HCT116 (cell line): ENCODE data around the gene MAP4. TPM values are rescaled to one million over a fixed set of nuclear protein-coding genes. Genes with fewer than 3 reads are reported as not detected.

Source experiments
- ATAC-seq: fragments of 200-7000 bp; cut with Tn5 transposase; 2 replicates; pipeline ENCODE4 v1.9.1; 2020; ENCODE audit warnings: mild to moderate bottlenecking, moderate library complexity
- BruUV-seq: library from RNA; stranded (reverse); fragments of 400-500 nt; replicated peaks from 2 replicates; lab custom pipeline; 2021; lab: Mats Ljungman, UMichigan
- CTCF ChIA-PET: fragments of 300-600 bp; sonication (Branson Sonifier 250); formaldehyde crosslinking; loops from one replicate; lab custom pipeline; 2021; ENCODE audit warnings: antibody characterized with exemption; lab: Charles Lee
- POLR2A ChIA-PET: fragments of 300-600, 350-600 bp; sonication (Branson Sonifier 250); formaldehyde crosslinking; loops from one replicate; lab custom pipeline; 2021; ENCODE audit warnings: antibody characterized with exemption; lab: Charles Lee
- RAD21 ChIA-PET, 2 experiments: fragments of 300-600 bp; sonication (Branson Sonifier 250); formaldehyde crosslinking; loops; one replicate each; lab custom pipeline; 2023; ENCODE audit warnings: low total read pairs in 2 of 2; ENCODE audit not compliant: uncharacterized antibody in 2 of 2, unreplicated experiment in 2 of 2, low non-redundant PET in 1 of 2; lab: Charles Lee
- DNase-seq: peaks from one replicate; pipeline ENCODE4 v3.0.0-alpha.2; 2010; ENCODE audit warnings: low read depth, low spot score
- H2AFZ ChIP-seq: fragments of 200-600 bp; shearing (Covaris generic), sonication (generic); 2 replicates; pipeline ENCODE4 v1.6.1; 2017; ENCODE audit warnings: low read depth, mixed run types, mixed read lengths, antibody characterized with exemption, low read length; ENCODE audit not compliant: poor library complexity, severe bottlenecking
- H3K27ac ChIP-seq: 2 replicates; pipeline ENCODE4 v1.5.1; 2012; ENCODE audit warnings: low read depth, low read length
- H3K27me3 ChIP-seq: fragments of 200-600 bp; sonication (generic); 2 replicates; pipeline ENCODE4 v1.6.1; 2016; ENCODE audit warnings: mixed run types, low read length, mixed read lengths; ENCODE audit not compliant: insufficient read depth
- H3K36me3 ChIP-seq, 2 experiments: fragments of 200-500 bp in 1 of 2; fragments of 200-600 bp in 1 of 2; sonication (Bioruptor generic) in 1 of 2; sonication (generic) in 1 of 2; 2 replicates each; pipeline versions ENCODE4 v1.5.1 to v1.6.1; 2014 to 2016; ENCODE audit warnings: low read length in 2 of 2, inconsistent platforms in 1 of 2, mixed read lengths in 1 of 2, mixed run types in 1 of 2; ENCODE audit not compliant: insufficient read depth in 2 of 2, control insufficient read depth in 1 of 2
- H3K4me1 ChIP-seq, 2 experiments: fragments of 200-600 bp in 1 of 2; sonication (generic) in 1 of 2; 2 replicates each; pipeline versions ENCODE4 v1.5.1 to v1.6.1; 2012 to 2017; ENCODE audit warnings: low read length in 2 of 2, inconsistent platforms in 1 of 2, mild to moderate bottlenecking in 1 of 2, mixed read lengths in 1 of 2, mixed run types in 1 of 2, moderate library complexity in 1 of 2; ENCODE audit not compliant: insufficient read depth in 2 of 2, control insufficient read depth in 1 of 2
- H3K4me2 ChIP-seq: fragments of 200-600 bp; sonication (generic); 2 replicates; pipeline ENCODE4 v1.6.1; 2017; ENCODE audit warnings: mixed run types, low read length, mixed read lengths
- H3K4me3 ChIP-seq, 2 experiments: fragments of 200-600 bp in 1 of 2; sonication (generic) in 1 of 2; replicated peaks in 1 of 2; 2 replicates each; pipeline ENCODE4 v1.5.1; 2011 to 2016; ENCODE audit warnings: low read length in 2 of 2, control low read depth in 1 of 2, low read depth in 1 of 2, mild to moderate bottlenecking in 1 of 2, mixed read lengths in 1 of 2, mixed run types in 1 of 2
- H3K79me2 ChIP-seq: fragments of 200-600 bp; sonication (generic); 2 replicates; pipeline ENCODE4 v1.6.1; 2017; ENCODE audit warnings: mild to moderate bottlenecking, mixed run types, low read length, moderate library complexity, mixed read lengths; ENCODE audit not compliant: insufficient read depth
- H3K9ac ChIP-seq: fragments of 200-600 bp; sonication (generic); 2 replicates; pipeline ENCODE4 v1.6.1; 2016; ENCODE audit warnings: low read length, mixed read lengths
- H3K9me2 ChIP-seq: fragments of 200-600 bp; sonication (generic), shearing (Covaris generic); 2 replicates; pipeline ENCODE4 v1.6.1; 2017; ENCODE audit warnings: mixed run types, mild to moderate bottlenecking, moderate library complexity; ENCODE audit not compliant: insufficient read depth
- H3K9me3 ChIP-seq, 2 experiments: fragments of 200-500 bp in 1 of 2; fragments of 200-600 bp in 1 of 2; sonication (Bioruptor generic) in 1 of 2; sonication (generic) in 1 of 2; 2 replicates each; pipeline ENCODE4 v1.6.1; 2014 to 2017; ENCODE audit warnings: low read length in 2 of 2, mixed read lengths in 2 of 2, inconsistent platforms in 1 of 2, low read depth in 1 of 2, mild to moderate bottlenecking in 1 of 2, mixed run types in 1 of 2, moderate library complexity in 1 of 2; ENCODE audit not compliant: control insufficient read depth in 1 of 2, insufficient read depth in 1 of 2
- H4K20me1 ChIP-seq: fragments of 200-600 bp; sonication (generic), shearing (Covaris generic); 2 replicates; pipeline ENCODE4 v1.6.1; 2017; ENCODE audit warnings: mixed run types, mild to moderate bottlenecking, moderate library complexity; ENCODE audit not compliant: insufficient read depth
- CTCF ChIP-seq, 3 experiments: fragments of 200-600 bp in 1 of 3; sonication (generic) in 1 of 3; IDR thresholded peaks in 2 of 3; conservative IDR thresholded peaks in 1 of 3; 2 replicates each; pipeline ENCODE4 v1.5.1; 2012 to 2017; ENCODE audit warnings: low read depth in 2 of 3, low read length in 2 of 3, antibody characterized with exemption in 1 of 3, borderline replicate concordance in 1 of 3, control low read depth in 1 of 3, mild to moderate bottlenecking in 1 of 3, mixed read lengths in 1 of 3, mixed run types in 1 of 3, moderate library complexity in 1 of 3; ENCODE audit not compliant: insufficient read depth in 1 of 3
- EZH2 ChIP-seq: fragments of 200-600 bp; sonication (generic); IDR thresholded peaks from 2 replicates; pipeline ENCODE4 v1.6.1; 2017; ENCODE audit warnings: antibody characterized with exemption, mixed run types
- EZH2phosphoT487 ChIP-seq: fragments of 200-600 bp; IDR thresholded peaks from 2 replicates; pipeline ENCODE4 v1.6.1; 2018; ENCODE audit warnings: antibody characterized with exemption, borderline replicate concordance
- FOSL1 ChIP-seq: IDR thresholded peaks from 2 replicates; pipeline ENCODE4 v1.6.1; 2012; ENCODE audit warnings: low read depth
- JUND ChIP-seq: IDR thresholded peaks from 2 replicates; pipeline ENCODE4 v1.6.1; 2012
- MAX ChIP-seq: IDR thresholded peaks from 2 replicates; pipeline ENCODE4 v1.6.1; 2012
- POLR2AphosphoS5 ChIP-seq: IDR thresholded peaks from 2 replicates; pipeline ENCODE4 v1.6.1; 2011; ENCODE audit warnings: mild to moderate bottlenecking, low read depth, low read length, moderate library complexity
- REST ChIP-seq: IDR thresholded peaks from 2 replicates; pipeline ENCODE4 v1.6.1; 2012; ENCODE audit warnings: low read depth
- SP1 ChIP-seq: IDR thresholded peaks from 2 replicates; pipeline ENCODE4 v1.6.1; 2012; ENCODE audit warnings: low read depth
- YY1 ChIP-seq: IDR thresholded peaks from 2 replicates; pipeline ENCODE4 v1.6.1; 2011; ENCODE audit warnings: low read length, low read depth, moderate library complexity, mild to moderate bottlenecking; ENCODE audit not compliant: insufficient replicate concordance; ENCODE audit errors: extremely low read depth
- ZFX ChIP-seq: fragments of 450-650 bp; IDR thresholded peaks from 2 replicates; pipeline ENCODE4 v1.6.1; 2017
- ZNF274 ChIP-seq: fragments of 200-500 bp; sonication (Bioruptor generic); IDR thresholded peaks from 2 replicates; pipeline ENCODE4 v1.6.1; 2014; ENCODE audit warnings: mild to moderate bottlenecking, low read depth, low read length, inconsistent platforms
- intact Hi-C: fragments of 100-400 bp; cut with micrococcal nuclease; formaldehyde crosslinking; loops from 2 replicates; pipeline ENCODE4 v1.10.0; 2022
- total RNA-seq: library from RNA; stranded (reverse); gene quantifications from one replicate; pipeline ENCODE4 v1.2.1, GENCODE V29; 2021; ENCODE audit not compliant: unreplicated experiment
- TF ChIP-seq, protein P1 (sequence below): IDR thresholded peaks from 2 replicates; pipeline ENCODE4 v1.6.1; 2011; ENCODE audit warnings: mild to moderate bottlenecking, low read length, moderate library complexity; ENCODE audit not compliant: insufficient replicate concordance; ENCODE audit errors: extremely low read depth

Gene MAP4
- total RNA-seq, 1 experiment from 2014 or later, result 200 TPM

GRCh38 chr3:47847801-47848518 is 168.3 kb downstream of the MAP4 start:
- POLR2A ChIA-PET, result no interaction called here
- H3K36me3 ChIP-seq, result peaks cover 35 to 68% of the 10 kb centered on the region in 2 experiments; a peak in 3 of 4 replicates
- H3K4me2 ChIP-seq, result no peak overlapping the region
- no peaks in the 10 kb centered on the region for H3K27me3 ChIP-seq
- no peak overlapping the region for H2AFZ ChIP-seq
- no peaks in the 10 kb centered on the region for H4K20me1 ChIP-seq
- ATAC-seq, result no peak
- CTCF ChIA-PET, result no interaction called here
- intact Hi-C loops, result no loop called here
- no peak for TF ChIP-seq EZH2
- no peak for TF ChIP-seq POLR2AphosphoS5
- no peak for TF ChIP-seq ZFX
- no peak for TF ChIP-seq MAX
- TF ChIP-seq EZH2phosphoT487, result no peak
- no peak for TF ChIP-seq FOSL1
- no peak for TF ChIP-seq CTCF (IDR thresholded peaks at IDR 0.05 in 2 of 3, conservative IDR thresholded peaks at IDR 0.05 in 1 of 3; ENCODE audit: borderline replicate concordance in 1 of 3, insufficient read depth in 1 of 3, low read depth in 2 of 3, low read length in 2 of 3)
- no peak for TF ChIP-seq YY1
- no peak for TF ChIP-seq JUND
- no peak for TF ChIP-seq REST
- TF ChIP-seq, protein P1, sequence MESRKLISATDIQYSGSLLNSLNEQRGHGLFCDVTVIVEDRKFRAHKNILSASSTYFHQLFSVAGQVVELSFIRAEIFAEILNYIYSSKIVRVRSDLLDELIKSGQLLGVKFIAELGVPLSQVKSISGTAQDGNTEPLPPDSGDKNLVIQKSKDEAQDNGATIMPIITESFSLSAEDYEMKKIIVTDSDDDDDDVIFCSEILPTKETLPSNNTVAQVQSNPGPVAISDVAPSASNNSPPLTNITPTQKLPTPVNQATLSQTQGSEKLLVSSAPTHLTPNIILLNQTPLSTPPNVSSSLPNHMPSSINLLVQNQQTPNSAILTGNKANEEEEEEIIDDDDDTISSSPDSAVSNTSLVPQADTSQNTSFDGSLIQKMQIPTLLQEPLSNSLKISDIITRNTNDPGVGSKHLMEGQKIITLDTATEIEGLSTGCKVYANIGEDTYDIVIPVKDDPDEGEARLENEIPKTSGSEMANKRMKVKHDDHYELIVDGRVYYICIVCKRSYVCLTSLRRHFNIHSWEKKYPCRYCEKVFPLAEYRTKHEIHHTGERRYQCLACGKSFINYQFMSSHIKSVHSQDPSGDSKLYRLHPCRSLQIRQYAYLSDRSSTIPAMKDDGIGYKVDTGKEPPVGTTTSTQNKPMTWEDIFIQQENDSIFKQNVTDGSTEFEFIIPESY, result no peak
- TF ChIP-seq SP1, result no peak
- no peak for TF ChIP-seq ZNF274
- no peaks in the 10 kb centered on the region for H3K9me2 ChIP-seq
- peaks cover 16% of the 10 kb centered on the region; the same call in 1 of the 2 replicates for H3K79me2 ChIP-seq
- RAD21 ChIA-PET, result no interaction called here
- no TSS peak for BruUV-seq
- no peak overlapping the region for H3K9ac ChIP-seq
- no peak overlapping the region for H3K4me3 ChIP-seq
- H3K4me1 ChIP-seq, result no peaks in the 10 kb centered on the region
- DNase-seq, result no peak
- no peak overlapping the region for H3K27ac ChIP-seq
- H3K9me3 ChIP-seq, result no peaks in the 10 kb centered on the region
